IMR-90 (cell line): ENCODE measurements around the gene SNX15. TPM values are rescaled to one million over a fixed set of nuclear protein-coding genes. Genes with fewer than 3 reads are reported as not detected.

Experiments
- ATAC-seq: fragments of 200-7000 bp; cut with Tn5 transposase; 2 replicates; pipeline ENCODE4 v1.9.1; 2020; ENCODE audit warnings: low read depth, mild to moderate bottlenecking, moderate library complexity
- BruUV-seq: library from RNA; stranded (reverse); fragments of 400-500 nt; replicated peaks from 2 replicates; lab custom pipeline; 2021; lab: Mats Ljungman, UMichigan
- CTCF ChIA-PET: fragments of 300-600 bp; formaldehyde crosslinking; extraction: SDS; loops from one replicate; lab custom pipeline; 2021; ENCODE audit warnings: antibody characterized with exemption; lab: Yijun Ruan, JAX
- POLR2A ChIA-PET: fragments of 300-600 bp; sonication (Branson Sonifier 250); formaldehyde crosslinking; loops from one replicate; lab custom pipeline; 2022; ENCODE audit warnings: antibody characterized with exemption; ENCODE audit not compliant: unreplicated experiment; lab: Charles Lee
- DNase-seq: peaks from one replicate; pipeline ENCODE4 v3.0.0; 2013
- H2AFZ ChIP-seq: replicated peaks from 2 replicates; pipeline ENCODE3; 2013; ENCODE audit warnings: low read length, mild to moderate bottlenecking; ENCODE audit not compliant: poor library complexity
- H2AK5ac ChIP-seq: 2 replicates; pipeline ENCODE4 v1.6.1; 2013; ENCODE audit warnings: low read depth, low read length, inconsistent platforms
- H2AK9ac ChIP-seq: replicated peaks from 2 replicates; pipeline ENCODE3; 2013; ENCODE audit warnings: mild to moderate bottlenecking, low read depth, low read length, moderate library complexity; ENCODE audit not compliant: poor library complexity
- H2BK120ac ChIP-seq: 2 replicates; pipeline ENCODE4 v1.6.1; 2013; ENCODE audit warnings: low read depth, low read length, inconsistent platforms
- H2BK15ac ChIP-seq: 3 replicates; pipeline ENCODE4 v1.6.1; 2013; ENCODE audit warnings: low read depth, low read length, inconsistent platforms
- H2BK20ac ChIP-seq: 2 replicates; pipeline ENCODE4 v1.6.1; 2013; ENCODE audit warnings: low read depth, mild to moderate bottlenecking, inconsistent platforms, low read length, moderate library complexity
- H2BK5ac ChIP-seq: 2 replicates; pipeline ENCODE4 v1.6.1; 2013; ENCODE audit warnings: mild to moderate bottlenecking, low read depth, low read length, inconsistent platforms; ENCODE audit not compliant: poor library complexity, severe bottlenecking
- H3K14ac ChIP-seq: replicated peaks from 2 replicates; pipeline ENCODE4 v1.6.1; 2013; ENCODE audit warnings: low read depth, low read length, inconsistent platforms
- H3K18ac ChIP-seq: 2 replicates; pipeline ENCODE4 v1.6.1; 2013; ENCODE audit warnings: low read depth, low read length, control low read depth
- H3K23ac ChIP-seq: 2 replicates; pipeline ENCODE4 v1.6.1; 2013; ENCODE audit warnings: low read depth, low read length, inconsistent platforms
- H3K27ac ChIP-seq: 2 replicates; pipeline ENCODE4 v1.5.1; 2013; ENCODE audit warnings: mild to moderate bottlenecking, control low read depth, low read length; ENCODE audit not compliant: insufficient read depth
- H3K27me3 ChIP-seq: 2 replicates; pipeline ENCODE4 v1.6.1; 2013; ENCODE audit warnings: low read length; ENCODE audit not compliant: control insufficient read depth, insufficient read depth
- H3K36me3 ChIP-seq: 2 replicates; pipeline ENCODE4 v1.6.1; 2013; ENCODE audit warnings: low read length, mixed read lengths; ENCODE audit not compliant: control insufficient read depth, insufficient read depth
- H3K4ac ChIP-seq: 2 replicates; pipeline ENCODE4 v1.6.1; 2013; ENCODE audit warnings: low read depth, low read length, inconsistent platforms
- H3K4me1 ChIP-seq: 2 replicates; pipeline ENCODE4 v1.6.1; 2013; ENCODE audit warnings: low read length, mixed read lengths; ENCODE audit not compliant: control insufficient read depth, insufficient read depth
- H3K4me2 ChIP-seq: 2 replicates; pipeline ENCODE4 v1.6.1; 2013; ENCODE audit warnings: low read depth, mild to moderate bottlenecking, control low read depth, low read length, moderate library complexity
- H3K4me3 ChIP-seq: 2 replicates; pipeline ENCODE4 v1.5.1; 2013; ENCODE audit warnings: low read depth, mild to moderate bottlenecking, control low read depth, low read length, moderate library complexity; ENCODE audit not compliant: insufficient read depth
- H3K56ac ChIP-seq: 2 replicates; pipeline ENCODE4 v1.6.1; 2013; ENCODE audit warnings: low read length, inconsistent platforms; ENCODE audit not compliant: insufficient read depth; ENCODE audit errors: extremely low read depth
- H3K79me1 ChIP-seq, 2 experiments: 2 replicates each; pipeline ENCODE4 v1.6.1; 2013; ENCODE audit warnings: low read length in 2 of 2, inconsistent platforms in 1 of 2, low read depth in 1 of 2
- H3K9ac ChIP-seq: 2 replicates; pipeline ENCODE4 v1.6.1; 2013; ENCODE audit warnings: low read depth, low read length, control low read depth
- H3K9me1 ChIP-seq: 2 replicates; pipeline ENCODE4 v1.6.1; 2013; ENCODE audit warnings: low read length, inconsistent platforms; ENCODE audit not compliant: insufficient read depth
- H3K9me3 ChIP-seq: 2 replicates; pipeline ENCODE4 v1.6.1; 2013; ENCODE audit warnings: low read length; ENCODE audit not compliant: control insufficient read depth, insufficient read depth
- H4K20me1 ChIP-seq: 2 replicates; pipeline ENCODE4 v1.6.1; 2013; ENCODE audit warnings: low read length, inconsistent platforms; ENCODE audit not compliant: insufficient read depth
- H4K5ac ChIP-seq: 2 replicates; pipeline ENCODE4 v1.6.1; 2013; ENCODE audit warnings: mild to moderate bottlenecking, low read depth, low read length, control low read depth
- H4K8ac ChIP-seq, 2 experiments: 2 replicates each; pipeline ENCODE4 v1.6.1; 2013; ENCODE audit warnings: low read depth in 2 of 2, low read length in 2 of 2, control low read depth in 1 of 2, inconsistent platforms in 1 of 2
- H4K91ac ChIP-seq: 2 replicates; pipeline ENCODE4 v1.6.1; 2013; ENCODE audit warnings: low read depth, low read length, inconsistent platforms; ENCODE audit not compliant: insufficient read depth
- BHLHE40 ChIP-seq: fragments of 150-350 bp; IDR thresholded peaks from 2 replicates; pipeline ENCODE4 v1.6.1; 2016; ENCODE audit warnings: mild to moderate bottlenecking, low read depth, low read length
- CEBPB ChIP-seq: IDR thresholded peaks from 2 replicates; pipeline ENCODE4 v1.6.1; 2012; ENCODE audit warnings: low read depth, low read length, improper control_type of control experiment
- CHD1 ChIP-seq: IDR thresholded peaks from 2 replicates; pipeline ENCODE4 v1.6.1; 2012; ENCODE audit warnings: low read depth, low read length, improper control_type of control experiment
- CTCF ChIP-seq: conservative IDR thresholded peaks from 2 replicates; pipeline ENCODE4 v1.5.1; 2012; ENCODE audit warnings: mild to moderate bottlenecking, low read depth, low read length, improper control_type of control experiment
- ELK1 ChIP-seq: fragments of 150-350 bp; IDR thresholded peaks from 2 replicates; pipeline ENCODE4 v1.6.1; 2016; ENCODE audit warnings: low read depth, mild to moderate bottlenecking, low read length, moderate library complexity, borderline replicate concordance
- FOS ChIP-seq: fragments of 150-350 bp; IDR thresholded peaks from 2 replicates; pipeline ENCODE4 v1.6.1; 2016; ENCODE audit warnings: low read depth, low read length
- MAFK ChIP-seq: IDR thresholded peaks from 2 replicates; pipeline ENCODE4 v1.6.1; 2012; ENCODE audit warnings: low read depth, low read length, improper control_type of control experiment
- MAZ ChIP-seq: IDR thresholded peaks from 2 replicates; pipeline ENCODE4 v1.6.1; 2012; ENCODE audit warnings: low read depth, mild to moderate bottlenecking, low read length, improper control_type of control experiment, moderate library complexity, borderline replicate concordance
- MXI1 ChIP-seq: IDR thresholded peaks from 2 replicates; pipeline ENCODE4 v1.6.1; 2012; ENCODE audit warnings: low read depth, mild to moderate bottlenecking, low read length, moderate library complexity, borderline replicate concordance
- NFE2L2 ChIP-seq: fragments of 150-350 bp; IDR thresholded peaks from 2 replicates; pipeline ENCODE4 v1.6.1; 2016; ENCODE audit warnings: low read depth, mild to moderate bottlenecking, low read length
- POLR2A ChIP-seq: IDR thresholded peaks from 2 replicates; pipeline ENCODE4 v1.6.1; 2012; ENCODE audit warnings: mild to moderate bottlenecking, low read depth, low read length
- RAD21 ChIP-seq: IDR thresholded peaks from 2 replicates; pipeline ENCODE4 v1.6.1; 2012; ENCODE audit warnings: low read length, improper control_type of control experiment
- RCOR1 ChIP-seq: IDR thresholded peaks from 2 replicates; pipeline ENCODE4 v1.6.1; 2012; ENCODE audit warnings: mild to moderate bottlenecking, low read length, improper control_type of control experiment; ENCODE audit not compliant: insufficient replicate concordance
- RFX5 ChIP-seq: IDR thresholded peaks from 2 replicates; pipeline ENCODE4 v1.8.0; 2012; ENCODE audit warnings: low read depth, mild to moderate bottlenecking, low read length, moderate library complexity
- SMC3 ChIP-seq: fragments of 150-350 bp; IDR thresholded peaks from 2 replicates; pipeline ENCODE4 v1.6.1; 2016; ENCODE audit warnings: low read depth, mild to moderate bottlenecking, antibody characterized with exemption, low read length, moderate library complexity
- USF2 ChIP-seq: fragments of 150-350 bp; IDR thresholded peaks from 2 replicates; pipeline ENCODE4 v1.6.1; 2017; ENCODE audit warnings: mild to moderate bottlenecking, antibody characterized with exemption, low read length, low read depth
- WGBS, 2 experiments: methylation state at CpG; one replicate each; pipeline versions ENCODE4 v1.1.5 to v1.1.7; 2013; ENCODE audit warnings: missing lambda C conversion rate in 2 of 2; ENCODE audit not compliant: insufficient read length in 1 of 2; ENCODE audit errors: extremely low coverage in 2 of 2; 5-methylcytosine and 5-hydroxymethylcytosine counted together
- dilution Hi-C: fragments of 300-500 bp; cut with HindIII; formaldehyde crosslinking; loops from one replicate; pipeline ENCODE4 v1.14.3; 2018; ENCODE audit warnings: low sequenced_read_pairs; ENCODE audit not compliant: unreplicated experiment
- in situ Hi-C: fragments of 300-500 bp; cut with MboI; formaldehyde crosslinking; loops from 3 replicates; pipeline ENCODE4 v1.14.3; 2019; ENCODE audit warnings: low sequenced_read_pairs, inconsistent platforms, mixed read lengths
- intact Hi-C: fragments of 100-400 bp; cut with micrococcal nuclease; formaldehyde crosslinking; loops from 2 replicates; pipeline ENCODE4 v1.10.0; 2022
- polyA plus RNA-seq, 3 experiments: library from polyadenylated mRNA; depleted of rRNA; stranded (reverse); fragments of >200 nt; gene quantifications; 2 replicates each; pipeline ENCODE4 v1.2.3, GENCODE V29; 2012; ENCODE audit warnings: low replicate concordance in 1 of 3
- total RNA-seq: library from RNA; depleted of rRNA; stranded (reverse); fragments of >200 nt; gene quantifications from 2 replicates; pipeline ENCODE4 v1.2.3, GENCODE V29; 2012

Gene SNX15
- total and polyA plus RNA-seq, 2 of the 4 experiments (the other 2 are of a cell fraction): 9.0 to 16.3 TPM

- H4K5ac ChIP-seq: no peak overlapping the region
- peaks cover 8% of the 10 kb centered on the region; the same call in 1 of the 2 replicates for H3K27me3 ChIP-seq
- ATAC-seq (no peak), DNase-seq (no peak)
- POLR2A ChIA-PET: no interaction called here
- H2BK20ac ChIP-seq: no peak overlapping the region
- no peak overlapping the region for H4K8ac ChIP-seq
- H3K4me3 ChIP-seq: no peak overlapping the region
- CTCF ChIA-PET: no interaction called here
- in situ Hi-C loops (no loop called here), intact Hi-C loops (no loop called here), dilution Hi-C loops (no loop called here)
- no peak overlapping the region for H2AK9ac ChIP-seq
- BruUV-seq: no TSS peak
- H3K14ac ChIP-seq: no peak overlapping the region
- H2BK120ac ChIP-seq: no peak overlapping the region
- no peak overlapping the region for H2BK15ac ChIP-seq
- H3K79me1 ChIP-seq: no peaks in the 10 kb centered on the region
- 80% methylated on average over 1 of the region's 7 CpGs; no CpG with 5 or more reads in 1 of the 2 experiments for WGBS, 2 experiments
- H3K4me2 ChIP-seq: no peak overlapping the region
- H3K36me3 ChIP-seq: no peaks in the 10 kb centered on the region
- H3K23ac ChIP-seq: no peak overlapping the region
- no peaks in the 10 kb centered on the region for H3K9me3 ChIP-seq
- H2AK5ac ChIP-seq: no peak overlapping the region
- no peak for TF ChIP-seq NFE2L2
- no peak for TF ChIP-seq RAD21
- TF ChIP-seq FOS: no peak
- no peak for TF ChIP-seq RCOR1
- no peak for TF ChIP-seq CTCF
- no peak for TF ChIP-seq RFX5
- TF ChIP-seq MAFK: no peak
- no peak for TF ChIP-seq POLR2A
- TF ChIP-seq CEBPB: no peak
- no peak for TF ChIP-seq CHD1
- no peak for TF ChIP-seq USF2
- no peak for TF ChIP-seq MXI1
- no peak for TF ChIP-seq MAZ
- no peak for TF ChIP-seq SMC3
- no peak for TF ChIP-seq ELK1
- TF ChIP-seq BHLHE40: no peak
- no peak overlapping the region for H3K9ac ChIP-seq
- H3K27ac ChIP-seq: no peak overlapping the region
- no peak overlapping the region for H3K56ac ChIP-seq
- H4K91ac ChIP-seq: no peak overlapping the region
- H2BK5ac ChIP-seq: no peak overlapping the region
- H3K9me1 ChIP-seq: no peaks in the 10 kb centered on the region
- H3K4me1 ChIP-seq: no peaks in the 10 kb centered on the region
- no peak overlapping the region for H3K18ac ChIP-seq
- no peak overlapping the region for H3K4ac ChIP-seq
- H2AFZ ChIP-seq: no peak overlapping the region
- H4K20me1 ChIP-seq: no peaks in the 10 kb centered on the region
Observed at GRCh38 chr11:65065851-65066250, 38.6 kb downstream of the SNX15 start.
